Amniotic epithelial cell (primary cell): ENCODE data around the gene DNAJB8.

Source experiments
- DNase-seq: peaks from one replicate; pipeline ENCODE4 v3.0.0-alpha.2; 2010; ENCODE audit warnings: low read depth

Gene DNAJB8

DNA sequence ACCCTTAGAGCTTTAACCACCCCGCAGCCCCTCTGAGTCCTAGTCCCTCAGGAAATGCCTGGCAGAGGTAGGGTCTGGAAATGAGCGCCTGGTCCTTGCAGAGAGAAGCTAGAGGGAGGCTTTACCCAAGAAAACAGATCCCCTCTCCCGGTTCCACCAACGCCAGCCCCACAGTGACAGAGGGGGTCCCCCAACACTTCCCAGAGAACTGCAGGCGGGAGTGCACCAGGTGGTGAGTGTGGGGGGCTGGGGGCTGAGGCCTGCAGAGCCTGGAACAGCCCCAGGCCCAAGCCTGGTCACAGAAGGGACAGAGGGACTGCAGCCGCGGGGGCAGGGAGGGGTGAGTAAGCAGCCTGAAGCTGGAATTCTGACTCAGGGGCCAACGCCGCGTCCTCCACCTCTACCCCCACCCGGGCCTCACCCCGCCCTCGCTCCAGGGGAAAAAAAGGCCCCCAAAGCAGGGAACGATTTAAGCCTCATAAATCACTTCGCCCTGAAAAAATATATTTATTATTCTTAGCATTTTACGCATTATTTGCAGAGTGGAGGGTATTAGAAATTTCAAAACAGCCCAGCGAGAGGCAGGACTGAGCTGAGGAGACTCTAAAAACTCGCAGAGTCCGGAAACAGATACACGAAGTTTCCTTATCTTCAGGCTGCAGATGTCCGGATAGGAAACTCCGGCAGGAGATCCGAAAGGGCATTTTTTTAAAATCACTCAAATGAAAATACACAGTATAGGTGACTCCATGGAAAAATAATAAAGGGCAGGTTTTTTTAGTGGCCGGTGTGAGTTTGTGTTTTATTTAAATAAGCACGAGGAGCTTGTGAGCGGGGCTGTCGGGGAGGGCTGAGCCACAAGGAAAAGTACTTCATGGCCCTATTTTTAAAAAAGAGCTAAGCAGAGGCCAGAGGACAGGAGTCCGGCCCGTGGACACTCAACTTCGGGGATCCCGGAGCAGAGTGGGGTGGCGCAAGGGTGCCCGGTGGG, 16.3 kb upstream of the DNAJB8 start:
- DNase-seq: peak; percentile 53

DNA sequence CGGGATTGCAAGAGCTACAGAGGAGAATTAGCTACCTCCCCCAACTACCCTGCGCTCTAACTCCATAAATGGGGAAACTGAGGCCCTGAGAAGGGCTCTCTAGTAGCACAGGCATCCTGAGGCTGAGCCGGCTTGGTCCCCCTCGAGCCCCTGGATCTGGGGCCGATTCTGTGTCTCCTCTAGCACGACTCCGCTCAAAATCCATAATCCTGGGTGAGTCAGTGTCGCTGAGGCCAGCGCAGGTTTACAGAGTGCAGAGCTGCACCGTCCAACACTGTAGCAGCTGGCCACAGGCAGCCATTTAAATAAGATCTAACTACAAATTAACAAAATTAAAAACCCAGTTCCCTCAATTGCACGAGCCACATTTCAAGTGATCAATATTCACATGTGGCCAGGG, 15.5 kb upstream of the DNAJB8 start:
- DNase-seq: no peak

DNA sequence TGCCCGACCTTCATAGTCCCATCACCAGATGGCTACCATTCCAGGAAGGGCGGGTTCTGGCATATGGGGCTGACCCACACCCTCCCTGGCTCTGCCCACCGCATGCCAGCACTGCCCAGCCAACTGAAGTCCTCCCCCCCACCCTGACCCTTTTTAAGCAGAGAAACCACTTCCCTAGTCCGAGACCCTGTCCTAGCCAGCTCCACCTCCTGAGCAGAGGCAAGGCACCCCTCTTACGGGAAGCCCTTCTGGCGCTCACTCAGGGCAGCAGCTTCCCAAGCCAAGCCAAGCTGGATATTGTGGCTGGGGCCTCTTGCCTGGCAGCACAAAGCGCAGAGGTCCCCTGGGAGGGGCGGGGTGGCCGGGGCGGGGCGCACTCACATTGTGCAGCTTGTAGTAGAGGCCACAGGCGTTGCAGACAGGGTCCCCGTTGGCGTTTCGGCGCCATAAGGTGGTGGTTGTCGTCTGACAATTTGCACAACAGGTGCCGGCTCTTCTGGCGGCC, 14.8 kb upstream of the DNAJB8 start:
- DNase-seq: no peak

DNA sequence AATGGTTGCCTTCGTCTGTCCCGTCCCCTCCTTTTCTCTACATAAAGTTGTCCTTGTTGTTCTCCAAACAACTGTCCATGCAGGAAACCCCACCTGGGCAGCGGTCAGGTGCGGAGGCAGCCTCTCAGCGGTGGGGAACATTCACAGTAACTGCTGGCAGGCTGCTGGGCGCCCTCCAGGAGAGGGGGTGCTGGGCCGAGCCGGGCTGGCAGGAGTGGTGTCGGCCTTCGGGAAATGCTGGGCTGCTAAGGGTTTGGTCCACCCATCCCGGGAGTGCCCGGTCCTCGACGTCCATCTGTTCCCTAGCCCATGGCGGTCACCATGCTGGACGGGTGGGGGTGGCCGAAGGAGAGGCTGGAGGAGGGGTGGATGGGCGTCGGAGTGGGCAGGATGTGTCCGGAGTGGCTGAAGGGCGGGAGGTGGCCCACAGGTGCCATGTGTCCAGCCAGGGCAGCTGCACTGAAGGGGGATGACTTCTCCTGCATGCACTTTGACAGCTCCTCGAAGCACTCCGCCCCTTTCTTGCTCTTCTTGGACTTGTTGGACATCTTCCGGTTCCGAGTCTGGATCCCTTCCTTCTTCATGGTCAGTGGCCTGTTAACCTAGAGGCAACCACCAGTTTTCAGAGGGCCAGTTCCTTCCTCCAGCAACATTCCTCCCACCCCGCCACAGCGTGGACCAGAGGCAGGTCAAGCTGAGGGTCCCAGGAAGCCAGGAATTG, 14.2 kb upstream of the DNAJB8 start:
- no peak for DNase-seq

DNA sequence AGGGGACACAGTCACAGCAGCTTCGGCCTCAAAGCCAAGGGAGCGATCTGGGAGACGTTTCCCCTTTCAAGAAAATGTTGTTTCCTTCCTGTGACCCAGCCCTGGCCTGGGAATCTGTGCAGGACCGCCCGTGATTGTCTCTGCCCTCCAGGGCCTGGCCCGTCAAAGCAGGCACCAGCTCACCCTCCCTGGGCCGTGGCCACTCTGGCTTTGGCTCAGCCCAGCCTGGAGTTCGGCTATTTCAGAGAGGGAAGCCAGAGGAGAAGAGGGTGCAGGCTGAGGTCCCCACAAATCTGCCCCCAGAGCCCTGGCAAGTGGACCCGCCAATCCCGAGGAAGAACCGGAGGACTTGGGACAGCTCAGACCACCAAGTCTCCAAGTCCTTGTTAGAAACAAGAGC, 13.6 kb upstream of the DNAJB8 start:
- no peak for DNase-seq

DNA sequence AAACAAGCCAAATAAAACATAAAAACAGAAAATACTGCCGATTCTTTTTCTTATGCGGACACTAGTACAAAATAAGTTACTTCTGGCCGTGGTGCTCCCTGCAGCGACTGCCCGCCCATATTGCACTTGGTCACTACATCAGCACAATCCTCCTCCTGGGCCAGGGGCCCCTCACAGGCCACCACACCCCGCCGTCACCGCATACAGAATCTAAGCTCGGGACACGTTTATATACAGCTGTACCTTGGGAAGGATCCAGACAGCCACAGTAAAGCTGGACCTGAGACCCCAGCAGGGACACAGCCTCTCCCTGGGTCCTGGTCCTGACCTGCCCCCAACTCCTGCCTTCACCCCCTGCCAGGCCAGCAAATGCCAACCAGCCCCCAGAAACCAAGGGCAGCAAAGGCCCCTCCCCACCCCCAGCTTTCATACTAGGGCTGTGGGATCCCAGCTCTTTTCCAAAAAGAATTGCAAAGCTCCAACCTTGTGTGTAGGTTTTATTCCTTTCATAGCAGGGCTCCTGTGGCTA, 12.9 kb upstream of the DNAJB8 start:
- no peak for DNase-seq

DNA sequence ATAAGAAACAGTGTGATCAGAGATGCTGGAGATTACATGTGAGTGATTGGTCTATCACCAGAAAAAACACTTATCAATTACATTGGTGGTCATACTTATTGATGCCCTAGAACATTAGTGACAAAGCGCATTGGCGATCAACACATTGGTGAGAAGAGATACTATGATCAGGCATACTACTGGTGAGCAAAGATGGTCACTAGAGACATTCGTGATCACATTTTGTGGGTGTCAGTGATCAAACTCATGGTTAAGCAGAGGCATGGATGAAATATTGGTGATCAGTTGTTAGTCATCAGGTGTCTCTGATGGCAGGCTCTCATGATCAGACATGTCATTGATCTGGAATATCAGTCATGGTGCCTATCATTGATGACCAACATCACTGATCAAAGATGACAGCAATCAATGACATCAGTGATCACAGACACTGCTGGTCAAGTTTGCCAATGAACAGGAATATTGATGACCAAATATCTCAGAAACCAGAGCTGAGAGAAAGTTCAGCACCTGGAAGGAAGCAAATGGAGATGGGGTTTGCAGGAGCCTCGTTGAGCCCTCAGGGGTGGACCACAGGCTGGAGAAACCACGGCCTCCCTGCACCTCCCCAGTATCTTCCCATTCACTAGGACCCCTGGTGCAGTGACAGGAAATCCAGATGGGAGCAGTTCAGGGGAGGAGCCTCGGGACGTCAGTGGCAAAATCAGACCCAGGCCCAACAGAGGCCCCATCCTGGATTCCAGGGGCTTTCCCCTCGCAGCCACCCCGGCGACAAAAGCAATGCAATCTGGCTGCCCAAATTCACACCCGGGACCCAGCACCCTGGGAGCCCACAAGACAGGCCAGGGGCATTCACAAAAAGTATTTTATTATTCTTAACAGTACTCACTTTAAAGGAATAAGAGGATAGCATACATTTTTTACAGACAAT, 12.2 kb upstream of the DNAJB8 start:
- no peak for DNase-seq

DNA sequence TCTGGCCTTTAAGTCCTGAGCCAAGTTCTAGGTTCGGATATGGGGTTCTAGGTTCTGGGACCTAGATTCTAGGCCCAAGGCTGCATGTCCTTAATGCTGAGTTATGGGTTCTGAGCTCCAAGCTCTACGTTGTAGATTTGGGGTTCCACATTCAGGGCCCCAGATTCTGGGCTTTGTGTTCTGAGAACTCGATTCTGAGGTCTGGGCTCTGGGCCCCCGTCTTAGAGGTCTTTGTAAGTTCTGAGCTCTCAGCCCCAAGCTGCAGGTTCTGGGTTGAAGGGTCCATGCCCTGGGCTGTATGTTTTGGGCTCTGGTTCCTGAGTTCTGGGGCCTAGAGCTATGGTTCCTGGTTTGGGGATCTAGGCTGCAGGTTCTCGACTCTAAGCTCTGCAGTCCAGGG, 10.0 kb upstream of the DNAJB8 start:
- no peak for DNase-seq

DNA sequence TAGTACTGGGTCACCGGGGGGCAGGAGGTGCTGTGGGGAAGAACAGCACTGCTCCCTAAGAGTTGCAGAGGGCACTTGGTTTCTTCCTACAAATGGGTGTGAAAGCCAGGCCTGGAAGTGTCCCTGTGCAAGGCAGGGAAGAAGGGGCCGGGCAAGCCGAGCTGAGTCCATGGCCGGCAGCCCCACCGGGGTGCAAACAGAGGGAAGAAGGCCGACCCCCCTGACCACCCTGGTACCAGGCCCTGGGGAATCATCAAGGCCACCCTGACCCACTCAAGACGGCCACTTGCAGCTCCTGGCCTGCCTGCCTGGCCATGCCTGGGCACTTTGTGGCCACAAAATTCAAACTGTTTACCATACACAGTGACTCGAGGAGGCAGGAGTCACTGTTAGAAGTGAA, 8.7 kb upstream of the DNAJB8 start:
- no peak for DNase-seq

DNA sequence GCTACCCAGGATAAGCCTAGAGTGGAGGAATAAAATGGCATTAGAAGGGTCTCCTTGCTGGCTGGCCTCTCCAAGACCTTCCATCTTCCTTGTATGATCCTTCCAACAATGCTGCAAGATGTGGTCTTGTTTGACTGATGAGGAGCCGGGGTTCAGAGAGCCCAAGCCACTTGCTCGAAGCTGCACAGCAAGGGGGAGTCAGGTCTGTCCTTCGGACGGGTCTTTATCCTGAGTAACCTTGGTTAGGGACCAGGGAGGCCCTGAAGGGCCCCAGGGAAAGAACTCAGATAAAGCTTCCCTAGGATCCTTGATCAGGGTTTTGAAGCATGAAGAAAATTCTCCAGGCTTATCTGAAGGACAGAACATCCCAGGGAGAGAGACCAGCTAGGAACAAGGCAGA, 7.0 kb upstream of the DNAJB8 start:
- DNase-seq: no peak

DNA sequence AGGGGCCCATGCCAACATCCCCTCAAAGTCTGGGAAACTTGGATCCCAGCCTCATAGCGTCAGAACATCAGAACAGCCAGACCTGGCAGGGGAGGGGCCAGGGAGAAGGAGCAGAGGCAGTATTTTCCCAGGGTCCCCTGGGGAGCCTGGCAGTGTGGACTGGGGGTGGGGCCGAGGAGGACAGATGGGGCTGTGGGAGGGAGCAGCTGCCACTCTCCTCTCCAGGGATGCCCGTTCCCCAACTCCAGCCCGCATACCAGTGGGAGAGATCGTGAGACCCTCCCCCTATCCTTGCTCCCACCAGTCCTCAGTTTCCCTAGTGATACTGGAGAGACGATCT, 6.5 kb upstream of the DNAJB8 start:
- DNase-seq: no peak

DNA sequence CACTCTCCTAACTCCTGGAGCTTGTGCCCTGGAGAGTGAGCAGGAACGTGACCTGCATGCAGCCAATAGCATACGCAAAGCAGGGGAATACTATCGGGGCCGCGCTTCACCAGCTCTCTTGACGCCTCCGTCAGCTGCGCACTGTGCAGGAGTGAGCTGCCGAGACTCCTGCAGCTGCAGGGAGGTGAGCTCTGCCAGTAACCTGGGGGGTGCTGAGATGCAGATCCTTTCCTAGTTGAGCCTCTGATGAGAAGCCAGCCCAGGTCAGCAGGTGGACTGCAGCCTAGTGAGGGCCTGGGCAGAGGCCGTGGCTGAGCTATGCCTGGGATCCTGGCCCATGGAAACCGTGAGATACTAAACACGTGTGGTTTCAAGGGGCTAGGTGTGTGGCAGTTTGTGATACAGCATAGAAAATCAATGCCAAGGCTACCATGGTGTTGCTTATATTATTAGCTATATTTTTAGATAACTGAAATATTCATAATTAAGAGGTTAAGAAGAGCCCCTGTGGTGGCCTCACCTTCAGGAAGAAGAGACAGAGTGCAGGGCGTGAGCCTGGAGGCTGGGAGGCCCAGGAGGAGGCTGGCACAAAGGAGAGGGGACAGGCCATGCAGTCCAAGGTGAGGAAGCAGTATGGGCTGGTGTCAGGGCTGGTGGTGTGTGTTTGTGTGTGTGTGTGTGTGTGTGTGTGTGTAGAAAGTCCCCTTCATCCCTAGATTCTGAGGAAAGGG, 5.9 kb upstream of the DNAJB8 start:
- no peak for DNase-seq

DNA sequence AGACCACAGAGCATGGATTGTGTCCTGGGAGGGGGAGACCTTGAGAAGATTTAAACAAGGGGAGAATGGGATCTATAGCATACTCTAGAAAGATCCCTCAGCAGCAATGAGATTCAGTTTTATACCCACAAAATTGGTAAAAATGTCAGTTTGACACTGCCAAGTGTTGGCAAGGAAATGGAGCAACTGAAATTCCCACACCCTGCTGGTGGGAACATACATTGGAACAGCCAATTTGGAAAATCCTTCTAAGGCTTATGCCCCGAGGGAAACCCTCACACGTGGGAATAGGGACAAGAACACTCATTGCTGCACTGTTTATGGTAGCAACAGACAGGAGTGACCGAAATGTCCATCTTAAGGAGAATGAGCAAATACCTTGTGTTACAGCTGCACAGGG, 5.0 kb upstream of the DNAJB8 start:
- no peak for DNase-seq

DNA sequence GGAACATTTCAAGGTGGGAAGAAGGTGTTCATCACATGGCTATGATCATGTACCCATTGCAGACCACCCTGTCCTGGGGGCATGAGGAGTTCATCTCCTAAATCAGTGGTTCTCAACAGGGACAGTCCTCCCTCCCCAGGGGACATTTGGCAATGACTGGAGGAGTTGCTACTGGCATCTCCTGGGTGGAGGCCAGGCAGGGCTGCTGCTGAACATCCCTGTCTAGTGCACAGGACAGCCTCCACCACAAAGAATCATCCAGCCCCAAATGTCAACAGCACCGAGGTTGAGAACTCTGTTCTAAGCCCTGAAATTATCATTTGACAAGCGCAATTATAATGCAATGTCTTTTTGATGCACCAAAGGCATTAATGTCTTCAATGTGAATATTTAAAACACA, 4.4 kb upstream of the DNAJB8 start:
- DNase-seq: no peak

DNA sequence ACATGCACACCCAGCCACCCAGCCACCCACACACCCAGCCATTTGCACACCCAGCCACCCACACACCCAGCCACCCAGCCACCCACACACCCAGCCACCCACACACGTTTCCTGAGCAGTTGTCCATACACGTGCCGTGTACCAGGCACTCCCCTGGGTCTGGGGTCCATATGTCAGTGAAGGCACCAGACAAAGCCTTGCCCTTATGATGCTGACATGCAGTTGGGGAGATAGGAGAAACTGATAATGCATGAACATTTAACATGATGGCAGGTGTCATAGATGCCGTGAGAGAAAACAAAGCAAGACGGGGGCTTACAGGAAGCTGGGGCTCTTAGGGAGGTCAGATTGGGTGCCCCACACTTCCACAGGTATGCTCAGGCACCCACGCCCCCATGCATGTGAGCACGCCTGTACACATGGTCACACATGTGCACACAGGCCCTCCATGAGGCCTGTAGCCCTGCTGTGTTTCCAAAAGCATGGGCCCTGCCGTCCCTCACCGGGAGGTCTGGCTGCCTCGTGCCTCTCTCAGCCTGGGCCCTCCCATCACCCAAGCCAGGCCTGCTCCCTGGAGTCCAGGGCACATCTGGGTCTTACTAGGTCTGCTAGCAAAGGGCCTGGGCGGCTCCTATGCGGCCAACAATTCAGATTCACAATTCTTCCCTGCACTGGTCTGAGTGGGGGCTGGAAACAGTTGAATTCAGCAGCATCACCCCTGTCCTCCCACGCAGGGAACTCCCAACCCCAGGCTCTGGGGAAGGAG, 3.6 kb upstream of the DNAJB8 start:
- DNase-seq: no peak

DNA sequence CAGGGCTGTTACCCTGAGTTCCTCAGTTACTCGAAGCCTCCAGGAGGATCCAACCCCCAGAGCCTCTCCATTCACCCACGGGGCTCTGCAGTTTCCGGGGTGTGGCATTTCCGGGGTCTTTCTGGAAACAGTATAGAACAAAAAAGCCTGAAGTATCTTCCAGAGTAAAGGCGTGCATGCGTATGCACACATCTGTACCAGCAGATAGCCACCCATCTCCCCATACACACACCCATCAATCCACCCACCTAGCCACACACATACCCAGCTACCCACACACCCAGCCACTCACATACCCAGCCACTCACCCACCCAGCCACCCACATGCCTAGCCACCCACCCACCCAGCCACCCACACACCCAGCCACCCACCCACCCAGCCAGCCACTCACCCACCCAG, 2.9 kb upstream of the DNAJB8 start:
- DNase-seq: no peak

DNA sequence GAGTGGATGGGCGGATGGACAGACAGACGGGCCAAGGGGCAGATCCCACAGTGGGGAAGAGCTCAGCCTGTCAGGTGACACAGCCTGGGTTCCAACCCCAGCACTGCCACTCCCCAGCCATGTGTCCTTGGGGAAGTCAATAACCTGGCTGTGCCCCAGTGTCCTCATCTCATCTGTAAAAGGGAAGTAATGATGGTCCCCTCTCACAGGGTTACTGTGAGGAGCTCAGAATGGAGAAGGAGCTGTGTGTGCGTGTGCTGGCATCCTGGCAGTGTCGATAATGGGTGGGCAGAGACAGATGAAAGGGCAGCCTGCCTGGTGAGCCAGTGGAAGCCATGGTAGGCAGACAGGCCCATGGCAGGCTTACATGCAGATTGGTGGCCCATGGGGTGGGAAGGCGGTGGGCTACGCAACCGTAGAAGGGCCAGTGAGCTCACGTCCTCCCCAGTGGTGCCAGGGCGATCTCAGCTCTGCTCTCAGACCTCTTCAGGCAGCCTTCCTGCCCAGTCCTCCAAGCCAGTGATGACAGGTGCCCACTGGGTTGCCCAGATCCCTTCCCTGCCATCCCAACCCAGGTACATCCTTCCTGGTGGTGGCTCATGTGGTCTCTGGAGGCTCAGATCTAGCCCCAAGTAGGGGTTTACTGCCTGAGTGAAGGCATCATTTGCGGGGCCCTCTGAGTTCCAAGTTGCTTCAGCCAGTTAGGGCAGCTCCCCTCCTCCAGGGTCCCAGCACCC, 2.3 kb upstream of the DNAJB8 start:
- DNase-seq: no peak

DNA sequence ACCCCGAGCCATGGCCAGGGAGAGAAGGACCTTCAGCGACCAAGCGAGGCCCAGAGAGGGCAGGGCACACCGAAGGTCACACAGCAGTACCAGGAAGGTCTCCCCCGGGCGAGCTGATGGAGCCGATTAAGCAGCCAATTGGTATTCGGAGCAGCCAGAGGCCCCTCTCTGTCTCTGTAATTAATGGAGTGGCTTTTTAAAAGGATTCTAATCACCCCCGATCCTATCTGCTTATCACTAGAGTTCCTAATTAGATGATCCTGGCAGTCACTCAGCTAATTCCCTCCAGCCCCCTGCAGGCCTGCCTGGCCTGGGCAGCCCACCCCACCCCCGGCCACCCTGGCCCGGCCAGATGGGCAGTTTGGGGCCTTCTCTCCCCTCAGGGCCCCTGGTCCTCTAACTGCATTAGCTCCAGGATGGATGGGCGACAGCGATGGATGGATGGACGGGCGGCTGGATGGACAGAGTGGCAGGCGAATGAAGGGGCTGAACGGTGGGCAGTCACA, 1.6 kb upstream of the DNAJB8 start:
- no peak for DNase-seq

DNA sequence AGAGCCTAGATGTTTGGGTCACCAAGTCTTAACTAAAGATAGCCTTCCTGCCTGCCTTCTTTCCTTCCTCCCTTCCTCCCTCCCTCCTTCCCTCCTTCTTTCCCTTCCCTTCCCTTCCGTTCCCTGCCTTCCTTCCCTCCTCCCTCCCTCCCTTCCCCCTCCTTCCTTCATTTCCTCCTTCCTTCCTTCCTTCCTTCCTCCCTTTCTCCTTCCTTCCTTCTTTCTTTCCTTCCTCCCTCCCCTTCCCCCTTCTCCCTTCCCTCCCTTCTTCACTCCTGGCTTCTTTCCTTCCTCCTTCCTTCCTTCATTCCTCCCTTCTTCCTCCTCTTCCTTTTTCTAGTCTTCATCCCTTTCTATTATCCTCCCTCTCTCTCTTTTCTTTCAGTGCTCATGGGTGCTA, 2.0 kb downstream of the DNAJB8 start:
- no peak for DNase-seq

DNA sequence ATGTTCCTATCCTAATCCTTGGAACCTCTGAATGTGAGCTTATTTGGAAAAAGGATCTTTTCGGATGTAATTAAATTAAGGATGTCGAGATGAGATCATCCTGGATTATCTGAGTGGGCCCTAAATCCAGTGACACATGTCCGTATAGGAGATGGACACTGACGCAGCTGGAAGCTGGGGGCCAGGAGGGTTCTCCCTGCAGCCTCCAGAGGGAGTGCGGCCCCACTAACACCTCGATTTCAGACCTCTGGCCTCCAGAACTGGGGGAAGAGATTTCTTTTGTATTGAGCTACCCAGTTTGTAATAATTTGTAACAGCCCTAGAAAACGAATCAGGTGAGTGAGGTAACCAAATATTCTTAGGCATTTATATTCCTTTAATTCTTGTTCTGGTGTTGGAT, 2.5 kb downstream of the DNAJB8 start:
- DNase-seq: no peak
